IMR-90 (cell line): Measurements from ENCODE around the gene SNX25. TPM values are rescaled to one million over a fixed set of nuclear protein-coding genes. Genes with fewer than 3 reads are reported as not detected.
A peak's percentile ranks its signal among the peaks of the same experiment; 100 is the strongest.

Experiments
- ATAC-seq: fragments of 200-7000 bp; cut with Tn5 transposase; 2 replicates; pipeline ENCODE4 v1.9.1; 2020; ENCODE audit warnings: low read depth, mild to moderate bottlenecking, moderate library complexity
- BruUV-seq: library from RNA; stranded (reverse); fragments of 400-500 nt; replicated peaks from 2 replicates; lab custom pipeline; 2021; lab: Mats Ljungman, UMichigan
- CTCF ChIA-PET: fragments of 300-600 bp; formaldehyde crosslinking; extraction: SDS; loops from one replicate; lab custom pipeline; 2021; ENCODE audit warnings: antibody characterized with exemption; lab: Yijun Ruan, JAX
- POLR2A ChIA-PET: fragments of 300-600 bp; sonication (Branson Sonifier 250); formaldehyde crosslinking; loops from one replicate; lab custom pipeline; 2022; ENCODE audit warnings: antibody characterized with exemption; ENCODE audit not compliant: unreplicated experiment; lab: Charles Lee
- DNase-seq: peaks from one replicate; pipeline ENCODE4 v3.0.0; 2013
- H2AFZ ChIP-seq: replicated peaks from 2 replicates; pipeline ENCODE3; 2013; ENCODE audit warnings: low read length, mild to moderate bottlenecking; ENCODE audit not compliant: poor library complexity
- H2AK5ac ChIP-seq: 2 replicates; pipeline ENCODE4 v1.6.1; 2013; ENCODE audit warnings: low read depth, low read length, inconsistent platforms
- H2AK9ac ChIP-seq: replicated peaks from 2 replicates; pipeline ENCODE3; 2013; ENCODE audit warnings: mild to moderate bottlenecking, low read depth, low read length, moderate library complexity; ENCODE audit not compliant: poor library complexity
- H2BK120ac ChIP-seq: 2 replicates; pipeline ENCODE4 v1.6.1; 2013; ENCODE audit warnings: low read depth, low read length, inconsistent platforms
- H2BK15ac ChIP-seq: 3 replicates; pipeline ENCODE4 v1.6.1; 2013; ENCODE audit warnings: low read depth, low read length, inconsistent platforms
- H2BK20ac ChIP-seq: 2 replicates; pipeline ENCODE4 v1.6.1; 2013; ENCODE audit warnings: low read depth, mild to moderate bottlenecking, inconsistent platforms, low read length, moderate library complexity
- H2BK5ac ChIP-seq: 2 replicates; pipeline ENCODE4 v1.6.1; 2013; ENCODE audit warnings: mild to moderate bottlenecking, low read depth, low read length, inconsistent platforms; ENCODE audit not compliant: poor library complexity, severe bottlenecking
- H3K14ac ChIP-seq: replicated peaks from 2 replicates; pipeline ENCODE4 v1.6.1; 2013; ENCODE audit warnings: low read depth, low read length, inconsistent platforms
- H3K18ac ChIP-seq: 2 replicates; pipeline ENCODE4 v1.6.1; 2013; ENCODE audit warnings: low read depth, low read length, control low read depth
- H3K23ac ChIP-seq: 2 replicates; pipeline ENCODE4 v1.6.1; 2013; ENCODE audit warnings: low read depth, low read length, inconsistent platforms
- H3K27ac ChIP-seq: 2 replicates; pipeline ENCODE4 v1.5.1; 2013; ENCODE audit warnings: mild to moderate bottlenecking, control low read depth, low read length; ENCODE audit not compliant: insufficient read depth
- H3K27me3 ChIP-seq: 2 replicates; pipeline ENCODE4 v1.6.1; 2013; ENCODE audit warnings: low read length; ENCODE audit not compliant: control insufficient read depth, insufficient read depth
- H3K36me3 ChIP-seq: 2 replicates; pipeline ENCODE4 v1.6.1; 2013; ENCODE audit warnings: low read length, mixed read lengths; ENCODE audit not compliant: control insufficient read depth, insufficient read depth
- H3K4ac ChIP-seq: 2 replicates; pipeline ENCODE4 v1.6.1; 2013; ENCODE audit warnings: low read depth, low read length, inconsistent platforms
- H3K4me1 ChIP-seq: 2 replicates; pipeline ENCODE4 v1.6.1; 2013; ENCODE audit warnings: low read length, mixed read lengths; ENCODE audit not compliant: control insufficient read depth, insufficient read depth
- H3K4me2 ChIP-seq: 2 replicates; pipeline ENCODE4 v1.6.1; 2013; ENCODE audit warnings: low read depth, mild to moderate bottlenecking, control low read depth, low read length, moderate library complexity
- H3K4me3 ChIP-seq: 2 replicates; pipeline ENCODE4 v1.5.1; 2013; ENCODE audit warnings: low read depth, mild to moderate bottlenecking, control low read depth, low read length, moderate library complexity; ENCODE audit not compliant: insufficient read depth
- H3K56ac ChIP-seq: 2 replicates; pipeline ENCODE4 v1.6.1; 2013; ENCODE audit warnings: low read length, inconsistent platforms; ENCODE audit not compliant: insufficient read depth; ENCODE audit errors: extremely low read depth
- H3K79me1 ChIP-seq, 2 experiments: 2 replicates each; pipeline ENCODE4 v1.6.1; 2013; ENCODE audit warnings: low read length in 2 of 2, inconsistent platforms in 1 of 2, low read depth in 1 of 2
- H3K9ac ChIP-seq: 2 replicates; pipeline ENCODE4 v1.6.1; 2013; ENCODE audit warnings: low read depth, low read length, control low read depth
- H3K9me1 ChIP-seq: 2 replicates; pipeline ENCODE4 v1.6.1; 2013; ENCODE audit warnings: low read length, inconsistent platforms; ENCODE audit not compliant: insufficient read depth
- H3K9me3 ChIP-seq: 2 replicates; pipeline ENCODE4 v1.6.1; 2013; ENCODE audit warnings: low read length; ENCODE audit not compliant: control insufficient read depth, insufficient read depth
- H4K20me1 ChIP-seq: 2 replicates; pipeline ENCODE4 v1.6.1; 2013; ENCODE audit warnings: low read length, inconsistent platforms; ENCODE audit not compliant: insufficient read depth
- H4K5ac ChIP-seq: 2 replicates; pipeline ENCODE4 v1.6.1; 2013; ENCODE audit warnings: mild to moderate bottlenecking, low read depth, low read length, control low read depth
- H4K8ac ChIP-seq, 2 experiments: 2 replicates each; pipeline ENCODE4 v1.6.1; 2013; ENCODE audit warnings: low read depth in 2 of 2, low read length in 2 of 2, control low read depth in 1 of 2, inconsistent platforms in 1 of 2
- H4K91ac ChIP-seq: 2 replicates; pipeline ENCODE4 v1.6.1; 2013; ENCODE audit warnings: low read depth, low read length, inconsistent platforms; ENCODE audit not compliant: insufficient read depth
- BHLHE40 ChIP-seq: fragments of 150-350 bp; IDR thresholded peaks from 2 replicates; pipeline ENCODE4 v1.6.1; 2016; ENCODE audit warnings: mild to moderate bottlenecking, low read depth, low read length
- CEBPB ChIP-seq: IDR thresholded peaks from 2 replicates; pipeline ENCODE4 v1.6.1; 2012; ENCODE audit warnings: low read depth, low read length, improper control_type of control experiment
- CHD1 ChIP-seq: IDR thresholded peaks from 2 replicates; pipeline ENCODE4 v1.6.1; 2012; ENCODE audit warnings: low read depth, low read length, improper control_type of control experiment
- CTCF ChIP-seq: conservative IDR thresholded peaks from 2 replicates; pipeline ENCODE4 v1.5.1; 2012; ENCODE audit warnings: mild to moderate bottlenecking, low read depth, low read length, improper control_type of control experiment
- MAFK ChIP-seq: IDR thresholded peaks from 2 replicates; pipeline ENCODE4 v1.6.1; 2012; ENCODE audit warnings: low read depth, low read length, improper control_type of control experiment
- MAZ ChIP-seq: IDR thresholded peaks from 2 replicates; pipeline ENCODE4 v1.6.1; 2012; ENCODE audit warnings: low read depth, mild to moderate bottlenecking, low read length, improper control_type of control experiment, moderate library complexity, borderline replicate concordance
- NFE2L2 ChIP-seq: fragments of 150-350 bp; IDR thresholded peaks from 2 replicates; pipeline ENCODE4 v1.6.1; 2016; ENCODE audit warnings: low read depth, mild to moderate bottlenecking, low read length
- POLR2A ChIP-seq: IDR thresholded peaks from 2 replicates; pipeline ENCODE4 v1.6.1; 2012; ENCODE audit warnings: mild to moderate bottlenecking, low read depth, low read length
- RAD21 ChIP-seq: IDR thresholded peaks from 2 replicates; pipeline ENCODE4 v1.6.1; 2012; ENCODE audit warnings: low read length, improper control_type of control experiment
- RCOR1 ChIP-seq: IDR thresholded peaks from 2 replicates; pipeline ENCODE4 v1.6.1; 2012; ENCODE audit warnings: mild to moderate bottlenecking, low read length, improper control_type of control experiment; ENCODE audit not compliant: insufficient replicate concordance
- RFX5 ChIP-seq: IDR thresholded peaks from 2 replicates; pipeline ENCODE4 v1.8.0; 2012; ENCODE audit warnings: low read depth, mild to moderate bottlenecking, low read length, moderate library complexity
- SMC3 ChIP-seq: fragments of 150-350 bp; IDR thresholded peaks from 2 replicates; pipeline ENCODE4 v1.6.1; 2016; ENCODE audit warnings: low read depth, mild to moderate bottlenecking, antibody characterized with exemption, low read length, moderate library complexity
- WGBS, 2 experiments: methylation state at CpG; one replicate each; pipeline versions ENCODE4 v1.1.5 to v1.1.7; 2013; ENCODE audit warnings: missing lambda C conversion rate in 2 of 2; ENCODE audit not compliant: insufficient read length in 1 of 2; ENCODE audit errors: extremely low coverage in 2 of 2; 5-methylcytosine and 5-hydroxymethylcytosine counted together
- dilution Hi-C: fragments of 300-500 bp; cut with HindIII; formaldehyde crosslinking; loops from one replicate; pipeline ENCODE4 v1.14.3; 2018; ENCODE audit warnings: low sequenced_read_pairs; ENCODE audit not compliant: unreplicated experiment
- in situ Hi-C: fragments of 300-500 bp; cut with MboI; formaldehyde crosslinking; loops from 3 replicates; pipeline ENCODE4 v1.14.3; 2019; ENCODE audit warnings: low sequenced_read_pairs, inconsistent platforms, mixed read lengths
- intact Hi-C: fragments of 100-400 bp; cut with micrococcal nuclease; formaldehyde crosslinking; loops from 2 replicates; pipeline ENCODE4 v1.10.0; 2022
- polyA plus RNA-seq, 3 experiments: library from polyadenylated mRNA; depleted of rRNA; stranded (reverse); fragments of >200 nt; gene quantifications; 2 replicates each; pipeline ENCODE4 v1.2.3, GENCODE V29; 2012; ENCODE audit warnings: low replicate concordance in 1 of 3
- total RNA-seq: library from RNA; depleted of rRNA; stranded (reverse); fragments of >200 nt; gene quantifications from 2 replicates; pipeline ENCODE4 v1.2.3, GENCODE V29; 2012

Gene SNX25
- total and polyA plus RNA-seq, 2 of the 4 experiments (the other 2 are of a cell fraction) = 11.4 to 28.3 TPM

GRCh38 chr4:185221912-185222311, 12.5 kb downstream of the SNX25 start:
- no peak overlapping the region for H3K27ac ChIP-seq
- H3K4me1 ChIP-seq = peaks cover 8% of the 10 kb centered on the region
- H4K91ac ChIP-seq = no peak overlapping the region
- dilution Hi-C loops = no loop called here
- peak overlapping the region; percentile 86 for H2BK5ac ChIP-seq
- H3K18ac ChIP-seq = no peak overlapping the region; the same call in 1 of the 2 replicates
- TF ChIP-seq CHD1 = no peak
- TF ChIP-seq RCOR1 = no peak
- TF ChIP-seq CTCF = no peak
- TF ChIP-seq RAD21 = no peak
- no peak for TF ChIP-seq SMC3
- TF ChIP-seq BHLHE40 = no peak
- no peak for TF ChIP-seq MAZ
- TF ChIP-seq RFX5 = no peak
- TF ChIP-seq CEBPB = no peak
- TF ChIP-seq NFE2L2 = no peak
- no peak for TF ChIP-seq MAFK
- TF ChIP-seq POLR2A = no peak
- 70% methylated on average over 2 of the region's 10 CpGs; no CpG with 5 or more reads in 1 of the 2 experiments for WGBS, 2 experiments
- ATAC-seq = no peak; the same call in 1 of the 2 replicates
- peaks cover 19 to 63% of the 10 kb centered on the region in 2 experiments for H3K79me1 ChIP-seq
- H3K27me3 ChIP-seq = no peaks in the 10 kb centered on the region
- intact Hi-C loops = no loop called here
- H2AFZ ChIP-seq = no peak overlapping the region
- peak overlapping the region; percentile 11; the same call in 1 of the 2 replicates for H3K4ac ChIP-seq
- H3K36me3 ChIP-seq = no peaks in the 10 kb centered on the region
- peak overlapping the region in 1 of 2 experiments; percentile 40; a peak in 1 of 4 replicates for H4K8ac ChIP-seq
- H3K4me3 ChIP-seq = no peak overlapping the region
- H3K9ac ChIP-seq = no peak overlapping the region
- no peak overlapping the region for H2AK9ac ChIP-seq
- CTCF ChIA-PET = no interaction called here
- H3K14ac ChIP-seq = no peak overlapping the region
- no peak overlapping the region for H2BK15ac ChIP-seq
- H3K4me2 ChIP-seq = no peak overlapping the region
- H3K56ac ChIP-seq = no peak overlapping the region
- H4K20me1 ChIP-seq = peaks cover 2% of the 10 kb centered on the region; the same call in 1 of the 2 replicates
- peak overlapping the region; percentile 39; the same call in 1 of the 2 replicates for H2BK120ac ChIP-seq
- peak overlapping the region; percentile 29; the same call in 1 of the 2 replicates for H2AK5ac ChIP-seq
- H4K5ac ChIP-seq = no peak overlapping the region
- 0 out of 2 replicates have a peak, but pooled peaks cover under 1% of the 10 kb centered on the region for H3K9me1 ChIP-seq
- H2BK20ac ChIP-seq = peak overlapping the region; percentile 47; the same call in 1 of the 2 replicates
- in situ Hi-C loops = no loop called here
- H3K9me3 ChIP-seq = no peaks in the 10 kb centered on the region
- no peak for DNase-seq
- BruUV-seq = no TSS peak
- H3K23ac ChIP-seq = no peak overlapping the region
- POLR2A ChIA-PET = no interaction called here
